GM21737 (cell line): ENCODE results near the gene NBAS.
"Not testable (repeated sequence)": the region's sequence is repeated elsewhere in the genome, so short reads cannot be mapped to it uniquely, and the experiment has no call there.

Experiments used
- ATAC-seq: cut with Tn5 transposase; IDR thresholded peaks from one replicate; pipeline ENCODE4 v1.9.1; 2021; ENCODE audit warnings: mild to moderate bottlenecking, moderate library complexity; ENCODE audit not compliant: unreplicated experiment

NBAS gene

DNA sequence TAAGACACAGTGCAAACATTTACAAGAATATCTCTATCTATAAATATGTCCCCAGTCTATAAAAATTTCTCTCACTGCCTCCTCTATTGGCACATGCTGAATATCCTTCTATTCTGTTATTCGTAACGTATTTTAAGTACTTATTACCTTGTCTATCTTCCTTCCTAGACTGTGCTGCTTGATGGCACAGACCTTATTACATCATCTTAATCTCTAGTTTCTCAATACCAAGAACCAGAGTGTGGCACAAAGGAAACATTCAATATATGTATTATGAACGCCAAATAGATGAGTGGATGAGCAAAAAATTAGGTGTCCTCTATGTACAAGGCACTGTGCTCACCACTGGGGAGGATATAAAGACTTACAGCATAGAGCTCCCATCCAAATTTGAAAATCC, 282.8 kb downstream of the NBAS start:
- no peak for ATAC-seq

GRCh38 chr2:15275346-15275745, 285.8 kb downstream of the NBAS start:
- no peak for ATAC-seq

DNA sequence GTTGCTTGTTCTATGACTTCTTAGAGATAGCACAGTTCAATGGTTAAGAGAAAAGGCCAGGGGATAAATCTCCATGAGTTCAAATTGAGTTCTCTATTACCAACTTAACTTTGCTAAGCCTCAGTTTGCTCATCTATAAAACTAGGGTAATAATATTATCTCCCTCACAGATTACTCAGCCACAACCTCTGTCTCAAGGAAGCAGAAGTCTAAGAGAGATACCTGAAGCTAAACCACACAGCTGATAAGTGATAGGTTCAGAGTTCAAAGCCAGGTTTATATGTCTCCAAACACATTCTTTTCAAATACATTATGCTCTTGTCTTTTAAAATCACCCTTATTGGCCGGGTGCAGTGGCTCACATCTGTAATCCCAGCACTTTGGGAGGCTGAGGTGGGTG, 287.7 kb downstream of the NBAS start:
- no peak for ATAC-seq

DNA sequence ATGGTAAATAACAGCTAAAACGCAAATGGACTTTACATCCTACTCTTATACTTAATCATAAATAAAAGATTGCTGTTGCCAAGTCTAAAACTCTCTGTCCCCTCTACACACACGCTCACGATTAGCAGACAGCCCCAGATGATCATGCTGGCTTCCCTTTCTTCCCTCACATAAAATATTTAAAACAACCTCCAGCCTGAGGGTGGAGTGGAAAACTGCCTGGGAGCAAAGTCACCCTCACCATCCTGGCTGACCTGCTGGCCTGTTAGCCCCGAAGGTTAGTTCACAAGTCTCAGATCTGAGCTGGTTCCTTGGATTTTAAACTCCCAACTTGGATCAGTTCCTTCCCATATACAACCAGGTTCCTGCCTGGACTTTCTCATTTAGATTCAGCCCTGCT, 288.2 kb downstream of the NBAS start:
- no peak for ATAC-seq

DNA sequence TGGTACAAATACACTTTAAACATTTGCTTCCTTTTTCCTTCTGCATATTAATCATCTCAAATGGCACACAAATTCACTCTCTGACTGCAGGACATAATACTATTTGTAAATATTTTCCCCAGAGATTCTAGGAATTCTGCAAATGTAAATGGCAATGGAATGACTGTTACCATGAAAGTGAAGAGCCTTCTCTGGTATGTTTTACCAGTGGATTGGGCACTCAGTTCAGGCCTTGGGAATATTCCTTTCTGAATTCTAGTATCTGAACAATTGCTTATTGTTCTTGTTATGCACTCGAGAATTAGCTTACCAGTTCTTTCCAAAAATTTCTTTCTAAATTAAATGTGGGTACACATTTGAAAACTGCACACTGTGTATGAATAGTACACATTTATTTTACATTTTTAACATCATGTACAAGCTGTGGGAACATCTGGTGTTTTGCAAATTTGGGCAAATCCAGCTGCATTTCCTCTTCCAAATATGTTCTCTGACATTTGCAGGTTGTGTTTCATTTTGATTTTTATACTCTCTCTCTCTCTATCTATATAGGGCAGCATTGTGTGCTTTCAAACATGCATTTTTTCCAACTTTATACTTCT, 289.1 kb downstream of the NBAS start:
- ATAC-seq, result no peak

- no peak for ATAC-seq
These were observed 289.9 kb downstream of the NBAS start for GRCh38 chr2:15271276-15271675.

DNA sequence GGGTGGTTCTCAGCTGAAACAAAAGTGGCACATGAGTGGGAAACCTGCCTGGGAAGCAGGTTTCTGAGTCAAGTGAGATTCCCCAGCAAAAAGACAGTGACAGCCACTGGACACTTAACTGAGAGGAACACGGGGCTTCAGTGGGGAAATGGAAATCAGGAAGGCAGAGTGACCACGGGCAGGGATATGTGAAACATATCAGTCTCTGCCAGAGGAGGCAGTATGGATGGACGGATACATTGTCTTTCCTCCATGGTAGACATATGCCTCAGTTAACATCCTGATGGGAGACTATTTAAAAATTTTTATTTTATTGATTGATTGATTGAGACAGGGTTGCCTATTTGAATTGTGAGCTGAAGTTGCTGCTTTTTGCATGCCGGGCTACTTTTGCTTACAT, 292.1 kb downstream of the NBAS start:
- no peak for ATAC-seq

DNA sequence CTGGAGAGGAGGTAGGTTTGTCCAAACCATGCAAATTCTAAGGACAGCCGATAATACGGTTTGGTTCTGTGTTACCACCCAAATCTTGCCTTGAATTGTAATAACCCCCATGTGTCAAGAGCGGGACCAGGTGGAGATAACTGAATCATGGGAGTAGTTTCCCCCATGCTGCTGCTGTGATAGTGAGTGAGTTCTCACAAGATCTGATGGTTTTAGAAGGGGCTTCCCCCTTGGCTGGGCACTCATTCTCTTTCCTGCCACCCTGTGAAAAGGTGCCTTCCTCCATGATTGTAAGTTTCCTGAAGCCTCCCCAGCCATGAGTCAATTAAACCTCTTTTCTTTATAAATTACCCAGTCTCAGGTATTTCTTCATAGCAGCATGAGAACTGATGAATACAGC, 295.2 kb downstream of the NBAS start:
- no peak for ATAC-seq

DNA sequence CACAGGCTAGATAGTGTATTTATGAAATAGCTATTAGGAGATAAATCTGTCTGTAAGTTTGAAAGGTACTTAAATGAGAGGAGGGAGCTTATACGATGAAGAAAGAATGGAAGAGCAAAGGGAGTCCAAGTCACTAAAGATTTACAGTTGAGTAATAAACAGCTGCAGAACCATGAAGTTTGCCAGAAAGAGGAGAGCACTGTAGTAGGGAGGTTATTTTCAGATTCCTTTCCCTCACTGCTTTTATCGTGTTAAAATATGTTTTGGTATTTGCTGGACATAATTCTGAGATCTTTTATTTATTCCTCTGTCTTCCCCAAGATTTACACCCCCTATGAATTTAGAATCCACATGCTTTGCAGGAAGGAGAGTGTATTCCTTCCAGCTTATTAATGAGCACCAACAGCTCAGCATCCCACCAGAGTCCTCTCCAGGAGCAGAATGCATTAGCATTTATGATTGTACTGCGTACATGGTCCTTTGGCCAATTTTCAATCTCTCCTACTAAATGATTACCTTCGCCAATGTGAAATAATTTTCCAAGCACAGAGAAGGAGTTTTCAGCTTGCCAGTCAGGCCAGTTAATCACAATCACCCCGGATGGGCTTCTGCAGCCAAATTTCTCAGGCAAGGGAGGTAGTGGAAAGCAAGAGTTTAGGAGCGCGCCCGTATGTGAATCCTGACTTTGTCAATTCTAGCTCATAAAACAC, 297.0 kb downstream of the NBAS start:
- no peak for ATAC-seq

DNA sequence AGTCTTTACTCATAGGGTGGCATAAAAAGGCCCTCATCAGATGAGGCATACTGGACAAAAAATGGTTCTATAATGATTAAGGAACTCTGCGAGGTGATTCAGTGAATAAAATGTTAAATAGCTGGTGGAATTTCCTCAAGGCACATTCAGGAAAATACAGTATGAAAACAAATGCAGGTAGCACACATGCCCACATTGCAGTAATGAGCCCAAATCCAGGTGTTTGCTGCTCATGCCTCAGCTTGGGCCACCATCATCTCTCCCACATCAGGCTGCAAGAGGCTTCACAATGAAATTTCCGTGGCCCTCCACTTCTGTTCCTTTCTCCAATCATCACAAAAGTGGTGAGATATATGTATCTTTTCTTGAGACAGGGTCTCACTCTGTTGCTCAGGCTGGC, 298.3 kb downstream of the NBAS start:
- no peak for ATAC-seq

- no peak for ATAC-seq
These were observed 300.3 kb downstream of the NBAS start for GRCh38 chr2:15260835-15261234.

GRCh38 chr2:15260196-15260595, 300.9 kb downstream of the NBAS start:
- no peak for ATAC-seq

GRCh38 chr2:15259356-15259756, 301.8 kb downstream of the NBAS start:
- no peak for ATAC-seq

DNA sequence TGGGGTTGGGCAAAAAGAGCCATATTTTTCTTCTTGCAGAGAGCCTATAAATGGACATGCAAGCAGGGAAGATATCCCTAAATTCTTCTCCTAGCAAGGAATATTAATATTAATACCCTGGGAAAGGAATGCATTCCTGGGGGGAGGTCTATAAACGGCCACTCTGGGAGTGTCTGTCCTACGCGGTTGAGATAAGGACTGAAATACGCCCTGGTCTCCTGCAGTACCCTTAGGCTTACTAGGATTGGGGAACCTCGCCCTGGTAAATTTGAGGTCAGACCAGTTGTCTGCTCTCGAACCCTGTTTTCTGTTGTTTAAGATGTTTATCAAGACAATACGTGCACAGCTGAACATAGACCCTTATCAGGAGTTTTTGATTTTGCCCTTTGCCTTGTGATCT, 302.7 kb downstream of the NBAS start:
- ATAC-seq, result not testable (repeated sequence)

GRCh38 chr2:15253835-15254286, 307.3 kb downstream of the NBAS start:
- ATAC-seq, result no peak

GRCh38 chr2:15253247-15253646, 307.9 kb downstream of the NBAS start:
- ATAC-seq, result no peak

DNA sequence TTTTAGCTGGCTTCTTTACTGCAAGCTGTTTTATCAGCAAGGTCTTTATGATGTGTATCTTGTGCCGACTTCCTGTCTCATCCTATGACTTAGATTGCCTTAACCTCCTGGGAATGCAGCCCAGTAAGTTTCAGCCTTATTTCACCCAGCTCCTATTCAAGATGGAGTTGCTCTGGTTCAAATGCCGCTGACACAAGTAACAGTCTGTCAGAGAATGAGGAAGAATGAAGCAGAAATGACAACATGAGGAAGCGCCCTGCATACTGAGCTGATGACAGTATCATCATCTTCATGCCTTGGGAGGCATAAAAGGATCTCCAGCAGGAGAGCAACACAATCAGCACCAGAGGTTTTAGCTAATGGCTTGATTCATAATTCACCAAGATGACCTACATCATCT, 309.4 kb downstream of the NBAS start:
- no peak for ATAC-seq

GRCh38 chr2:15250946-15251345, 310.2 kb downstream of the NBAS start:
- not testable (repeated sequence) for ATAC-seq

- ATAC-seq, result no peak
These were observed 314.3 kb downstream of the NBAS start for GRCh38 chr2:15246870-15247269.

DNA sequence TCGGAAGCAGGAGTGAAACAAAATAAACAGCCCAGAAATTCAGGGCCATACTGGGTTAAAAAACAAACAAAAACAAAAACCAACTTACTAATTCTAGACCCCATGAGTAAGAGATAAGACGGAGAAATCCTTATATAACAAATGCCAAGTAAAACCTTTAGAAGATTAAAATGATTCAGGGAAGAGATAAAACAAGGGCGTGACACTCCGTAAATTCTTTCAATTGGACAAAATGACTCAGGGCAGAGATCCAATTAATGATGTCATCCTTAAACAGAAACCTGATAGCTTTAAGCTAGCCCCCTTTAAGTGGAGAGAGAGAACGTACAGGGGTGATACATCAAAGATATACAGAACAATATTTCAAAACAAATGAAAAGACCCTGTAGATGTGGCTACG, 317.4 kb downstream of the NBAS start:
- ATAC-seq, result no peak

GRCh38 chr2:15242936-15243461, 318.1 kb downstream of the NBAS start:
- ATAC-seq, result no peak

GRCh38 chr2:15241929-15242328, 319.2 kb downstream of the NBAS start:
- no peak for ATAC-seq

- no peak for ATAC-seq
These were observed 319.9 kb downstream of the NBAS start for GRCh38 chr2:15241201-15241600.
